Breast epithelium (tissue), 3 donors: ENCODE measurements around the gene ATG2B.

Experiments
- POLR2A ChIP-seq: fragments of 450-650 bp; IDR thresholded peaks from one replicate; pipeline ENCODE4 v1.6.1; 2016; ENCODE audit warnings: antibody characterized with exemption, mild to moderate bottlenecking, moderate library complexity
- POLR2AphosphoS5 ChIP-seq, 3 donors: sonication (generic); formaldehyde crosslinking; IDR thresholded peaks; one replicate each; pipeline ENCODE4 v1.6.1; 2017; ENCODE audit warnings: antibody characterized with exemption in 3 of 3
- TF ChIP-seq, protein P1 (sequence below), 3 donors: fragments of 450-650 bp; IDR thresholded peaks; one replicate each; pipeline ENCODE4 v1.5.1; 2016 to 2017; ENCODE audit warnings: antibody characterized with exemption in 3 of 3, mild to moderate bottlenecking in 3 of 3, moderate library complexity in 3 of 3

DNA sequence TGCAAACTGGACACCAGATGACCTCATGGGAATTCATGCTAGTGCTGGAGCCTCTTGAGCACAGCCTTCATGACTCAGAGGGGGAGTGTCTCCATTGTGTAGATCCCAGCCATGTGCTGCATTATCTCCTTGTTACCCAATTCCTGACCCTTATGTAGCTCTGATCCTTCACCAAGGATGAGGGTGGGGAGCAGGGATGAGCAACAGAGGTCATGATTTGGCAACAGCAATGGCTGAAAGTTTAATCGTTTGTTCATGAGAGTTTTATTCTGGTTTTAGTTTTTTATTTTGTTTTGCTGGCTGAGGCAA is 116.6 kb downstream of the ATG2B start:
- TF ChIP-seq POLR2AphosphoS5 (IDR thresholded peaks at IDR 0.05) (peak in 1 of 3 donors; percentile 29), POLR2A (no peak)
- TF ChIP-seq, protein P1, sequence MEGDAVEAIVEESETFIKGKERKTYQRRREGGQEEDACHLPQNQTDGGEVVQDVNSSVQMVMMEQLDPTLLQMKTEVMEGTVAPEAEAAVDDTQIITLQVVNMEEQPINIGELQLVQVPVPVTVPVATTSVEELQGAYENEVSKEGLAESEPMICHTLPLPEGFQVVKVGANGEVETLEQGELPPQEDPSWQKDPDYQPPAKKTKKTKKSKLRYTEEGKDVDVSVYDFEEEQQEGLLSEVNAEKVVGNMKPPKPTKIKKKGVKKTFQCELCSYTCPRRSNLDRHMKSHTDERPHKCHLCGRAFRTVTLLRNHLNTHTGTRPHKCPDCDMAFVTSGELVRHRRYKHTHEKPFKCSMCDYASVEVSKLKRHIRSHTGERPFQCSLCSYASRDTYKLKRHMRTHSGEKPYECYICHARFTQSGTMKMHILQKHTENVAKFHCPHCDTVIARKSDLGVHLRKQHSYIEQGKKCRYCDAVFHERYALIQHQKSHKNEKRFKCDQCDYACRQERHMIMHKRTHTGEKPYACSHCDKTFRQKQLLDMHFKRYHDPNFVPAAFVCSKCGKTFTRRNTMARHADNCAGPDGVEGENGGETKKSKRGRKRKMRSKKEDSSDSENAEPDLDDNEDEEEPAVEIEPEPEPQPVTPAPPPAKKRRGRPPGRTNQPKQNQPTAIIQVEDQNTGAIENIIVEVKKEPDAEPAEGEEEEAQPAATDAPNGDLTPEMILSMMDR (IDR thresholded peaks at IDR 0.05), result no peak
